ENCODE measurements around the gene MGA.

MGA gene

GRCh38 chr15:41659190-41659589, 1.0 kb upstream of the MGA start:
- DNase-seq, result no peak

GRCh38 chr15:41659855-41660234, 360 bp upstream of the MGA start:
- DNase-seq, result no peak

- no peak for DNase-seq
Measured at GRCh38 chr15:41661078-41661517, 893 bp downstream of the MGA start.

- peak; percentile 53 for DNase-seq
Measured at GRCh38 chr15:41661518-41662225, 1.5 kb downstream of the MGA start.

GRCh38 chr15:41666353-41666920, 6.2 kb downstream of the MGA start:
- DNase-seq, result no peak

GRCh38 chr15:41669701-41670100, 9.5 kb downstream of the MGA start:
- DNase-seq, result no peak

- DNase-seq, result no peak
Measured at GRCh38 chr15:41671656-41672648, 11.7 kb downstream of the MGA start.

GRCh38 chr15:41675337-41675736, 15.1 kb downstream of the MGA start:
- DNase-seq, result no peak

- DNase-seq, result no peak
Measured at GRCh38 chr15:41678742-41679141, 18.5 kb downstream of the MGA start.

- DNase-seq, result no peak
Measured at GRCh38 chr15:41683955-41684354, 23.8 kb downstream of the MGA start.

- no peak for DNase-seq
Measured at GRCh38 chr15:41688671-41689070, 28.5 kb downstream of the MGA start.

- no peak for DNase-seq
Measured at GRCh38 chr15:41689083-41689482, 28.9 kb downstream of the MGA start.

- DNase-seq, result no peak
Measured at GRCh38 chr15:41689834-41690233, 29.6 kb downstream of the MGA start.

- no peak for DNase-seq
Measured at GRCh38 chr15:41690636-41691035, 30.4 kb downstream of the MGA start.

- DNase-seq, result no peak
Measured at GRCh38 chr15:41691471-41691870, 31.3 kb downstream of the MGA start.

GRCh38 chr15:41692049-41692448, 31.8 kb downstream of the MGA start:
- DNase-seq, result no peak

- DNase-seq, result no peak
Measured at GRCh38 chr15:41693757-41694156, 33.6 kb downstream of the MGA start.

- DNase-seq, result no peak
Measured at GRCh38 chr15:41695750-41696436, 35.7 kb downstream of the MGA start.

GRCh38 chr15:41698779-41699178, 38.6 kb downstream of the MGA start:
- DNase-seq, result no peak

- no peak for DNase-seq
Measured at GRCh38 chr15:41703120-41703519, 42.9 kb downstream of the MGA start.

- no peak for DNase-seq
Measured at GRCh38 chr15:41713047-41713446, 52.8 kb downstream of the MGA start.

GRCh38 chr15:41714291-41714690, 54.1 kb downstream of the MGA start:
- DNase-seq, result no peak

GRCh38 chr15:41716864-41717263, 56.7 kb downstream of the MGA start:
- no peak for DNase-seq

Data from NCI-H1436 (cell line).